NOMO-1 treated with DMSO at 0.1 percent for 48 hours (cell line): ENCODE measurements around the gene BHLHA15.
A peak's percentile ranks its signal among the peaks of the same experiment; 100 is the strongest.

ENCODE experiments used
- DNase-seq: peaks from one replicate; lab custom pipeline; 2025; ENCODE audit not compliant: unreplicated experiment; lab: John Stamatoyannopoulos, UW

Gene BHLHA15

DNA sequence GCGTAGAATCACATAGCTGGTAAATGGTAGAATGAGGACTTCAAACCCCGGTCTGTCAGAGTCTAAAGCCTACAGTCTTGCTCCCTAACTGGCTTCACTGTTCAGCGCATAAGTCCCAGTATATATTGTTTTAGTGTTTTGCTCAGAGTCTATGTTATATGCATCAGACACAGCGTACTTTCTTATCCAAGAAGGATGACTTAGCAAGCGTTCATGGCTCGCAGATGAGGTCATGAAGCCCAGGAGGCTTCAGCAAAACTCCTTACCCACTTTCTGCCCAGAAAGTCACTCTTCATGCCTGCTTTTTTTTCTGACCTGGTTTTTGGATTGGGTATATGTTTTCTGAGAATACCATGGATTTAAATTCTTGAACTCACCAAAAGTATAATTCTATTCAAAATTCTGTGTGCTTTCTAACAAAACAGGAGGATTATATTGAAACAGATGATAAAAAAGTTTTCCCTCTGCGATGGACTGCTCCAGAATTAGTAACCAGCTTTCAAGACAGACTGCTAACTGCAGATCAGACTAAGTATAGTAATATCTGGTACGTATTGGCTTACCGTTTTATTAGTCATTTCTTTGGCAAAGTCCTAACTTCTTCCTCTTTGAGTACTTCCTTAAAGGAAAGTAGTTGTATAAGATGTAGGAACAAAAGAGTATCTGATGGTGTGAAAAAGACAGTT lies 24.6 kb upstream of the BHLHA15 start:
- peak; percentile 98 for DNase-seq

DNA sequence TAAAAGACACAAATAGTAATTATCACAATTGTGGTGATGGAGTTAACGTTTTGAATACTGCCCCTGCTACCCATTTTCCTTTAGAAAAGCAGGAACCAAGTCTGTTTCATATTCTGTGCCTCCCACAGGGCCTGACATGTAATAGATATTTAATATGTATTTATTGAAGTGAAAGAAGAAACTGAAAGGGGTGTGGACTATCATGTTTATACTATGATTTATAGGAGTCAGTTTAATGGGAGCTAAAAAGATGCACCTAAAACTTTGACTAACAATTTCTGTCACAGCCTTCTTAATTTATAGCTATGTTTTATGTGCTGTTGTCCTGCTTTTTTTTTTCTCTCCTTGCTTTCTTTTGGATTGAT lies 24.1 kb upstream of the BHLHA15 start:
- peak; percentile 98 for DNase-seq

DNA sequence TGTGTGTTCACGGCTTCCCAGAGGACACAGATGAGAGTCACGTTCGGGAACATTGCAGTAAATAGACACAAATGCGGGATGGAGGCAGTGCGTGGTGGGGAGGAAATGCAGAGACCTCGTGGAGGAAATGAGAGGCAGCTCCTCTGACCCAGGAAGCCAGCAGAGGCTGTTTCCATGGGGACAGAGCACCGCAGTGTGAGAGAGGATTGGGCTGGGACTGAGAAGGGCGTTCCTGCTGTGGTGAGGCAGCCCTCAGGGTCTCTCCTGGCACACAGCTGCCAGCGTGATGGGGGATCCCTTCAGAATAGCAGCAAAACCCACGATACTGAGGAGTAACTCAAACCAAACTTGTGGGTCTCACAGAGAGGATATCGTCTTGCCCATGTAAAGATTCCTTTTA lies 21.7 kb upstream of the BHLHA15 start:
- no peak for DNase-seq

DNA sequence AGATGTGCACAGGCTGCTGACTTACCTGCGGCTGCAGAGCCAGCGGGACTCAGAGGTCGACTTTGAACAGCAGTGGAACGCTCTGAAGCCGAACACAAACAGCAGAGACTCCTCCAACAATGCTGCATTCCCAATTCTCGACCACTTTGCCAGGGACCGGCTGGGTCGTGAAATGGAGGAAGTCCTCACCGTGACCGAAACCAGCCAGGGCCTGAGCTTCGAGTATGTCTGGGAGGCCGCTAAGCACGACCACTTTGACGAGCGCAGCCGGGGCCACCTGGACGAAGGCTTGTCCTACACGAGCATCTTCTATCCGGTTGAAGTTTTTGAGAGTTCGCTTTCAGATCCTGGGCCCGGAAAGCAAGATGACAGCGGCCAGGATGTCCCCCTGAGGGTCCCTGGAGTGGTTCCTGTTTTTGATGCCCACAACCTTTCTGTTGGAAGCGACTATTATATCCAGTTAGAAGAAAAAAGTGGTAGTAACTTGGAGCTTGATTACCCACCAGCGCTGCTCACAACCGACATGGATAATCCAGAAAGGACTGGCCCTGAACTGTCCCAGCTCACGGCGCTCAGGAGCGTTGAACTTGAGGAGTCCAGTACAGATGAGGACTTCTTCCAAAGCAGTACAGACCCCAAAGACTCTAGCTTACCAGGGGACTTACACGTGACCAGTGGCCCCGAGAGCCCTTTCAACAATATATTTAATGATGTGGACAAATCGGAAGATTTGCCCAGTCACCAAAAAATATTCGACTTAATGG lies 19.4 kb upstream of the BHLHA15 start:
- DNase-seq = no peak

DNA sequence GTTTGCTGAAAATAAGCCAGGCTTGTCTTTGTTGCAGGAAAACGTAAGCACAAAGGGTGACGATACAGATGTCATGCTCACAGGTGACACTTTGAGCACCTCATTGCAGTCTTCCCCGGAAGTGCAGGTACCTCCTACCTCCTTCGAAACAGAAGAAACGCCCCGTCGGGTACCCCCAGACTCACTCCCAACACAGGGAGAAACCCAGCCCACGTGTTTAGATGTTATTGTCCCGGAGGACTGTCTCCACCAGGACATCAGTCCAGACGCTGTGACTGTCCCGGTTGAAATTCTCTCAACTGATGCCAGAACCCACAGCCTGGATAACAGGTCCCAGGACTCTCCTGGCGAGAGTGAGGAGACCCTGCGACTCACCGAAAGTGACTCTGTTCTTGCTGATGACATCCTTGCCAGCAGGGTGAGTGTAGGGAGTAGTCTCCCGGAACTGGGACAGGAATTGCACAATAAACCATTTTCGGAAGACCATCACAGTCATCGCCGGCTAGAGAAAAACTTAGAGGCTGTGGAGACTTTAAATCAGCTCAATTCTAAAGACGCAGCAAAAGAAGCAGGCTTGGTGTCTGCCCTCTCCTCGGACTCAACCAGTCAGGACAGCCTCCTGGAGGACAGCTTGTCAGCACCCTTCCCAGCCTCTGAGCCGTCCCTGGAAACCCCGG lies 18.3 kb upstream of the BHLHA15 start:
- DNase-seq = no peak

DNA sequence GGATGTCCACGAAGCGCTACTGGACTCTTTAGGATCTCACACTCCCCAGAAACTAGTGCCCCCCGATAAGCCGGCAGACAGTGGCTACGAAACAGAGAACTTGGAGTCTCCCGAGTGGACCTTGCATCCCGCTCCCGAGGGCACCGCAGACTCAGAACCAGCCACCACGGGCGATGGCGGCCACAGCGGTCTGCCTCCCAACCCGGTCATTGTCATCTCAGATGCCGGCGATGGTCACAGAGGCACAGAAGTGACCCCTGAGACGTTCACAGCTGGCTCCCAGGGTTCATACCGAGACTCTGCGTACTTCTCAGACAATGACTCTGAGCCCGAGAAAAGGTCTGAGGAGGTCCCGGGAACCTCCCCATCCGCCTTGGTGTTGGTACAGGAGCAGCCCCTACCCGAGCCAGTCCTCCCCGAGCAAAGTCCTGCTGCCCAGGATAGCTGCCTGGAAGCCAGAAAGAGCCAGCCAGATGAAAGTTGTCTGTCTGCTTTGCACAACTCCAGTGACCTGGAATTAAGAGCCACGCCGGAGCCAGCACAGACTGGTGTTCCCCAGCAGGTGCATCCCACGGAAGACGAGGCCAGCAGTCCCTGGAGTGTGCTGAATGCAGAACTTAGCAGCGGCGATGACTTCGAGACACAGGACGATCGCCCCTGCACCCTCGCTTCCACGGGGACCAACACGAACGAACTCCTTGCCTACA lies 17.6 kb upstream of the BHLHA15 start:
- DNase-seq = no peak

DNA sequence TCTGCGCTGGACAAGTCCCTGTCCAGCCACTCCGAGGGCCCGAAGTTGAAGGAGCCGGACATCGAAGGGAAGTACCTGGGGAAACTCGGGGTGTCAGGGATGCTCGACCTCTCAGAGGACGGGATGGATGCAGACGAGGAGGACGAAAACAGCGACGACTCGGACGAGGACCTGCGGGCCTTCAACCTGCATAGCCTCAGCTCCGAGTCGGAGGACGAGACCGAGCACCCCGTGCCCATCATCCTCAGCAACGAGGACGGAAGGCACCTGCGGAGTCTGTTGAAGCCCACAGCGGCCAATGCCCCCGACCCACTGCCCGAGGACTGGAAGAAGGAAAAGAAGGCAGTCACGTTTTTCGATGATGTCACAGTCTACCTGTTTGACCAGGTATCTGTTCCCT lies 17.1 kb upstream of the BHLHA15 start:
- no peak for DNase-seq

DNA sequence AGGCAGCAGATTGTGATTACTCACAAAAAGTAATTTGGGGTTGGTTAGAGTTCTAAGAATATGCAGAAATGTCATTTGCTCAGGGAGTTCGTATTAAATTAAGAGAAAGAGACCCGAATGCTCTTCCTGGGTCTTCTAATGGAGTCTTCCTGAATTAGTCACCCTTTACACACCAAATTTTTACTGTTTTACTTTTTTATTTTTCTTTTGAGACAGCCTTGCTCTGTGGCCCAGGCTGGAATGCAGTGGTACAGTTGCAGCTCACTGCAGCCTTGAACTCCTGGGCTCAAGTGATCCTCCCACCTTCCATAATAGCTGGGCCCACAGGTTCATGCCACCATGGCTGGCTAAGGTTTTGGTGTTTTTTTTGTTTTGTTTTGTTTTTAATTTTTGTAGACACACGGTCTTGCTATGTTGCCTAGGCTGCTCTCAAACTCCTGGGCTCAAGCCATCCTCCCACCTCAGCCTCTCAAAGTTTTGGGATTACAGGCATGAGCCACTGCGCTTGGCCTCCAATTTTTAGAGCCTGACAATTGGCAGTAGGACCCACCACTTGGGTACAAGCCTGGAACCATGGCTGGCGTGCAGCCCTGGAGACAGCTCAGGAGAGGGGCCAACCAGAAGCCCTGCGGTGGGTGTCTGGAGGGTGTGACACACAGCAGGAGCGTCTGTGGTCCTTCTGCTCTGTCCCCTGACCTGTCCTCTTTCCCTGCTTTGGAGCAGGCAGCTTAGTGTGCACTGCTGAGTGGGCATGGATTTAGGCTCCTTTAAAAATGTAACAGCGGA lies 16.4 kb upstream of the BHLHA15 start:
- no peak for DNase-seq

DNA sequence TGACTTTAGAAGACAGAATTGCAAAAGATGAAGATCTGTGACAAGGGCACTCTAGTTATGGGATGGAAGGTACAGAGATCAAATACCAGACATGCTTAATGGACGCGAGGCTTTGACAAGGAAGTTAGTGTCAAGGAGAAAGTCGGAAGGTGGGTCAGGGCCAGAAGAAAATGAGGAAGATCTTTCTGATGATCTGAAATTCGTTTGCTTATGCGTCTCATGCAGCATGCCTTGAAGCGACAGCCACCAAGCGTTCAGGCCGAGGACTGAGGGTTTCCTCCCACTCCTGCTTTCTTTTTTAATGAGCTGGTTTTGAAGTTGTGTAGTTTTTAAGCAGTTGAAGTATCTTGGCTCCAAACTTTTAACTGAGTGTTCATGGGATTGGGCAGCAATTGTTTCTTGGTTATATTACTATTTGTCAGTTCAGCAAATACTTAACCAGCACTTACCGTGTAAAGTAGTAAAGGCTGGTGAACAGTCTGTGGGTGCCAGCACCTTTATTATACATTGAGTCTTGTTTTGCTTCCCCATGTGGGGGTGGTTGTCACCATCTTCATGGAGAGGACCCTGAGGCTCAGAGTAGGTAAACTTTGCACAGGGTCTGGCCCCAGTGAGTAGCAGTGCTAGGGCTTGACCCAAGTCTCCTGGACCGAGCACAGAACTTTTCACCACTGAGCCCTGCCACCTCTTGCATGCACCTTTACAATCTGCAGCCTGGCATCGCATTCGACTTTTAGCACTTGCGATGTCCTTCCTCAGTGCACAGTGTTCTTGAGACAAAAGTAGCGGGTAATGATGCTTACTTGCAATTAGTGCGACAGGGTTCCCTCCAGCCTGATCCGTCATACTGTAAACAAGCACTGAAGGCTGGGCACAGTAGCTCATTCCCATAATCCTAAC lies 14.3 kb upstream of the BHLHA15 start:
- peak; percentile 94 for DNase-seq

DNA sequence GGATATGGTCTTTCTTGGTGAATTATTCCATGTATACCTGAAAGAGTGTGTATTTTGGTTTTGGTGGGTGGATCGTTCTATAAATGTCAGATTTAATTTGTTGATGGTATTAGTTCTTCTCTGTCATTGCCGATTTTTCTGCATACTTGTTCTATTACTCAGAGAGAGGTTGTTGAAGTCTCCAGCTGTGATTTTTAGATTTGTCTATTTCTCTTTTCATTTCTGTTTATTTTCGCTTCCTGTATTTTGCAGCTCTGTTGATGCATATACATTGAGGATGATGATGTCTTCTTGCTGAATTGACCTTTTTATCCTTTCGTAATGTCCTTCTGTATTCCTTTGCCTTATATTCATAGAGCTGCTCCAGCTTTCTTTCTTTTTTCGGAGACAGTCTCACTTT lies 12.1 kb upstream of the BHLHA15 start:
- DNase-seq = no peak

DNA sequence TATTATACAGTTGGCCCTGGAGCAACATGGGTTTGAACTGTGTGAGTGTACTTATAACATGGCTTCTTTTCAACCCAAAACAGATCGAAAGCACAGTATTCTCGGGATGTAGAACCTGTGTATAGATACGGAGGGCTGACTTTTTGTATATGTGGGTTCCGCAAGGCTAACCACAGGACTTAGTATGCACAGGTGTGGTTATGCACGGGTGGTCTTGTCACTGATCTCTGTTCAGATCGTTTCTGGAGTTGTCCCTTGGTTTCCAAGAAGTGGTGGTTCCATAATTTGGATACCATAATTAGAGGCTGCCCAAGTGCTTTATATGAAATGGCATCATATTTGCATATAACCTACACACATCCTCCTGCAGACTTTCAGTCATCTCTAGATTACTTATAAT lies 10.9 kb upstream of the BHLHA15 start:
- DNase-seq = no peak

DNA sequence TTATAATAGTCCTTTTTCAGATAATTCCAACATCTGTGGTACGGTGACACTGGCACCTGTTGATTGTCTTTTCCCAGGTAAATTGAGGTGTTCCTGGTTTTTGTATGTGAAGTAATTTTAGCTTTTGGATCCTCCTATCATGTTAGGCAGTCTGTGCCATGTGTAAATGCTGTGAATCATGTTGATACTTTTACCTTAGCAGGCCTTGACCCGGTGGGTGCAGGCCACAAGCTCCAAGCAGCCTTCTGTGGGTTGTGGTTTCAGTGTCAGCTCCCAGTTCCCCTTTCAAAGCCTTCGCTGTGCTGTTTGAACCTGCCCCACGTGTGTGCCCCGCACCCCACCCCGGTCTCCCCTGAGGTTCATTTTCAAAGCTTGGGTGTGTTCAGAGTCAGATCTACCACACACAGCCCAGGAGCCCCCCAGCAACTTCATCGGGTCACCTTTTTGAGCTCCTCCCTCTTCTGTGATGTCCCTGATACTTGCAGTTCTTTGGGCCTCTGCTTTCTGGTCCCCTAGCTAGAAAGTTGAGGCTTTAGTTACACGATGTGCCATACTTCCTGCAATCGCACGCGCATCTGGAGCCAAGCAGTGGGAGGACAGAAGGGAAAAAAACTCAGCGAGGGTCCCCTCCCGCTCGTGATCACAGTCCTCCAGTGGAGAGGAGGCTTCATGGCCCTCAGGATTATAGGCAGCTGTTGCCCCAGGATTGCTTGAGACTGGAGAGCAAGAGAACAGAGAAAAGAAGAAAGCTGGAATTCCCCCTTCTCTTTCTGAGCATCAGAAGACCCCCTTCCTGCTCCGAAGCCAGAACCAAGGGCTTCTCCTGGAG lies 8.7 kb upstream of the BHLHA15 start:
- peak; percentile 99 for DNase-seq

DNA sequence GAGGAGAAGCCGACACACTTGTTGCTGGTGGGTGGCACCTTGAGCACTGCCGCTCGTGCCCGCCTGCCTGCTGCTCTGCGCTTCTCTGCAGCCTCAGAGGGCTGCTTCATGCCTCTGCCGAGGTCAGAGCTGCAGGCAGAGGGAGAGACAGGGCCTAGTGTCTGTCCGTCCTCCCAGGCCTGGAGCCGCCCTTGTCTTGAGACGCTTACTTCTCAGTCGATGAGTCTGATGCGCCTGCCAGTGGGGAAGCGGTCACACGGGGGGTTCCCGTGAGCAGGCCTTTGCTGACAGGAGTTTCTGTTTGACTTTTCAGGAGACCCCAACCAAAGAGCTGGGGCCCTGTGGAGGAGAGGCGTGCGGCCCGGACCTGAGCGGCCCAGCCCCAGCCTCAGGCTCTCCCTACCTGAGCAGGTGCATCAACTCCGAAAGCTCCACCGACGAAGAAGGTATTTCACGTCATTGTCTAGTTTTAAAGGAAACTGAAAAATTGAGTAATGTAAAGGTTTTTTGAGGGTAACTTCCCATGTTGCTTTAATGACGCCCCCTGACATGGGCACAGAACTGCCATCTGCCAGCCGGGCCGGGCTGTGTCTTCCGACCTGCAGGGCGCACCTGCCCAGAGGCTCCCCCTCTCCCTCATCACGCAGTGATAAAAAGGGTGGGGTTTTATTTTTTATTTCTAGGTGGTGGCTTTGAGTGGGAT lies 7.8 kb upstream of the BHLHA15 start:
- DNase-seq = no peak

DNA sequence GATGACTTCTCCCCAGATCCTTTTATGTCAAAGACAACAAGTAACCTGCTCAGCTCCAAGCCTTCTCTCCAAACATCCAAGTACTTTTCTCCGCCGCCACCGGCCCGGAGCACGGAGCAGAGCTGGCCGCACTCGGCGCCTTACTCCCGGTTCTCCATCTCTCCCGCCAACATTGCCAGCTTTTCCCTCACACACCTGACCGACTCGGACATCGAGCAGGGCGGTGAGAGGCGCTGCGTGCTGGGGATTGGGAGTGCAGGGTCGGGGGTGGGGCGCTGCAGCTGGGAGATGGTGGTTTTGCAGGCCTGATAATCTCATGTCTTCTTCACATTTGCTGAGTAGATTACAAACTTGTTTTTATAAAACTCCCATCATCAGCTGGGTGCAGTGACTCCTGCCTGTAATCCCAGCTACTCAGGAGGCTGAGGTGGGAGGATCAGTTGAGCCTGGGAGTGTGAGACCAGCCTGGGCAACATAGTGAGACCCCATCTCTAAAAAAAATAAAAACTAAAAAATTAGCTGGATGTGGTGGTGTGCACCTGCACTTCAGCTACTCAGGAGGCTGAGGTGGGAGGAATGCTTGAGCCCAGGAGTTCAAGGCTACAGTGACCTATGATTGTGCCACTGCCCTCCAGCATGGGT lies 7.2 kb upstream of the BHLHA15 start:
- no peak for DNase-seq

DNA sequence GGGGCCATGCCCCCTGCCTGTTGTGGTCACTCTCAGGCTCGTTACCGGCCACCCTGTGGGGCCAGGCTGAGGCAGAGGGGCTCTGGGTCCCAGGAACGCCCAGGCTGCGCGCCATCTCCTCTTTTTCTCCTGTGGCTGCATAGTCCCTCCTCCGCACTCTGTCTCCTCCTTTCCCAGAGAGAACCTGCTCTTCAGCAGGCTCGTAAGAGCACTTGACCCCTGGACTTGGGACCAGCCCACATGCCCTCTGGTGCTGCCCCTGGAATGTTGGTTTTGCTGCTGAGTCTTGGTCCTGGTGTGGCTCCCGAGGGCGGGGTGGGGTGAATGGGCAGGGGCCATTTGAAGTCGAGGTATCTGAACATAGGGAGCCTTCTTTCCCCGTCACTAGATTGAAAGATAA lies 6.6 kb upstream of the BHLHA15 start:
- DNase-seq = no peak

DNA sequence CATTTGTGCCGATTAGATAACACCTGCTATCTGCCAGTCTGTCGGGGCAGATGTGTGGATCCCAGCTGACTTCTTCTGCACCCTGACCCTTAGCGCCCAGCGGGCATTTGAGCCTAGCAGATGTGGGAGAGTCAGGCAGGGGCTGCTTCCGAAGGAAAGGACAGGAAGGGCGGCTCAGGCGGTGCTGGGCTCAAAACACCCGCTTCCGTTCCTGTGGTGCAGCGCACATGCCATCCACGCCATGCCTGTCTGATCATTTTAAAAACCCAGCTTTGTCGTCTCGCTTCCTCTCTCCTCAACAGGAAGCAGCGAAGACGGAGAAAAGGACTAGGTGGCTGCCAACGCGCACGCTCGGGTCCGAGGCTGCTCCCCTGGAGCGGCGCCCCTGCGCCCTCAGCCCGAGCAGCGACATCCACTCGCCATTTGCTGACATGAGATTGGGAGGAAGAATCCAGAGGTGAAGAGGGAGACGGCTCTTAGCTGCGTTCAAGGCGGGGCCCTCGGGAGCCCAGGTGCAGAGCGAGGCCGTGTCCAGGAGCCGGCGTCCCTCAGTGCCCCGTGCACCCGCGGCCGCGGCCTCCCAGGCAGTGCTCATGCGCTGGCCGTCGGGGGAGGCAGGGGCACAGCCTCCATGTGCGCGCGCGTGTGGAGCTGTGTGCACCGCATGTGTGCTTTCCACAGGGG lies 5.9 kb upstream of the BHLHA15 start:
- DNase-seq = no peak
